HK-2 (cell line): ENCODE data around the gene OR51B6.
A peak's percentile ranks its signal among the peaks of the same experiment; 100 is the strongest.
"Not testable (repeated sequence)": the region's sequence is repeated elsewhere in the genome, so short reads cannot be mapped to it uniquely, and the experiment has no call there.

Experiments
- DNase-seq: peaks from one replicate; pipeline ENCODE4 v3.0.0-alpha.2; 2018; ENCODE audit not compliant: unreplicated experiment

OR51B6 gene

GRCh38 chr11:5364214-5364613, 12.9 kb downstream of the OR51B6 start:
- DNase-seq: no peak

GRCh38 chr11:5366365-5366764, 15.1 kb downstream of the OR51B6 start:
- not testable (repeated sequence) for DNase-seq

- DNase-seq: no peak
These were observed 15.5 kb downstream of the OR51B6 start for GRCh38 chr11:5366856-5367255.

- DNase-seq: no peak
These were observed 16.3 kb downstream of the OR51B6 start for GRCh38 chr11:5367448-5368074.

GRCh38 chr11:5368502-5369043, 17.3 kb downstream of the OR51B6 start:
- DNase-seq: no peak

GRCh38 chr11:5369789-5370188, 18.5 kb downstream of the OR51B6 start:
- no peak for DNase-seq

- DNase-seq: peak; percentile 35
These were observed 29.5 kb downstream of the OR51B6 start for GRCh38 chr11:5380740-5381342.

GRCh38 chr11:5383576-5383975, 32.3 kb downstream of the OR51B6 start, which contains the start of gene OR51M1:
Gene OR51M1, plus strand, starts transcription at chr11:5383812. Its CDS starts 5,587 bp downstream, at chr11:5389399.
- no peak for DNase-seq

GRCh38 chr11:5384335-5384734, 33.0 kb downstream of the OR51B6 start:
- DNase-seq: no peak

GRCh38 chr11:5390210-5390609, 38.9 kb downstream of the OR51B6 start:
- DNase-seq: no peak

- DNase-seq: no peak
These were observed 42.8 kb downstream of the OR51B6 start for GRCh38 chr11:5394091-5394490.

GRCh38 chr11:5398936-5399335, 47.6 kb downstream of the OR51B6 start:
- no peak for DNase-seq
